Epithelial cell of proximal tubule (primary cell): ENCODE results near the gene ITGB1BP1. TPM values are rescaled to one million over a fixed set of nuclear protein-coding genes. Genes with fewer than 3 reads are reported as not detected.

Experiments used
- DNase-seq: peaks from one replicate; pipeline ENCODE4 v3.0.0-alpha.2; 2011; ENCODE audit warnings: low read depth
- H3K4me3 ChIP-seq: 2 replicates; pipeline ENCODE4 v1.5.1; 2011; ENCODE audit warnings: low read depth, mild to moderate bottlenecking, low read length
- total RNA-seq: library from RNA; depleted of rRNA; stranded (reverse); fragments of >200 nt; gene quantifications from 2 replicates; pipeline ENCODE4 v1.2.3, GENCODE V29; 2015
- TF ChIP-seq, protein P1 (sequence below): conservative IDR thresholded peaks from 2 replicates; pipeline ENCODE4 v1.5.1; 2012; ENCODE audit warnings: low read depth, mild to moderate bottlenecking, low read length

The ITGB1BP1 gene
- total RNA-seq, 1 donor from 2014 or later: 62.6 TPM

DNA sequence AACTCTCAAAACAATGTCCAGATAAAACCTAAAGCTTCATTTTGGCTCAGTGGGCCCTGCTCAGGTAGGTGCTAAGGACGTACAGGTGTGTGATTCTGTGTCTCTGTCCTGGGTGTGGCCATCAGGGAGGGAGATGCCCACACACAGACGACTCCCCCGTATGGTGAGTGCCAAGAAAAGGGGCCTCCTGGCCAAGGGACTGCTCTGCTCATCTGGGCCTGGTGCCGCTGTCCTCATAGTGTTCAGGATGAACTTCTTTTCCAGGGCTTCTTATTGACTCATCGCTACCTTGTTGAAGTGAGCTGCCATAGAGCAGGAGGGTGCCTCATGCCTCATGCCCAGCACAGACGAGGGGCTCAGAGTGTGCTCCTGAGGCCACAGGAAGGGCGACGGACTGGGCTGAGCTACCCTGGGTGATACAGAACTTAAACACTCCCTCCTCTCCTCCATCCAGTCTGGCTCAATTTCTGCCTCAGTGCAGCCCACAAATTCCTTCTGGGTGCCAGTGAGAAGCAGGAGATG is 57.8 kb downstream of the ITGB1BP1 start:
- no peak overlapping the region for H3K4me3 ChIP-seq
- TF ChIP-seq, protein P1, sequence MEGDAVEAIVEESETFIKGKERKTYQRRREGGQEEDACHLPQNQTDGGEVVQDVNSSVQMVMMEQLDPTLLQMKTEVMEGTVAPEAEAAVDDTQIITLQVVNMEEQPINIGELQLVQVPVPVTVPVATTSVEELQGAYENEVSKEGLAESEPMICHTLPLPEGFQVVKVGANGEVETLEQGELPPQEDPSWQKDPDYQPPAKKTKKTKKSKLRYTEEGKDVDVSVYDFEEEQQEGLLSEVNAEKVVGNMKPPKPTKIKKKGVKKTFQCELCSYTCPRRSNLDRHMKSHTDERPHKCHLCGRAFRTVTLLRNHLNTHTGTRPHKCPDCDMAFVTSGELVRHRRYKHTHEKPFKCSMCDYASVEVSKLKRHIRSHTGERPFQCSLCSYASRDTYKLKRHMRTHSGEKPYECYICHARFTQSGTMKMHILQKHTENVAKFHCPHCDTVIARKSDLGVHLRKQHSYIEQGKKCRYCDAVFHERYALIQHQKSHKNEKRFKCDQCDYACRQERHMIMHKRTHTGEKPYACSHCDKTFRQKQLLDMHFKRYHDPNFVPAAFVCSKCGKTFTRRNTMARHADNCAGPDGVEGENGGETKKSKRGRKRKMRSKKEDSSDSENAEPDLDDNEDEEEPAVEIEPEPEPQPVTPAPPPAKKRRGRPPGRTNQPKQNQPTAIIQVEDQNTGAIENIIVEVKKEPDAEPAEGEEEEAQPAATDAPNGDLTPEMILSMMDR: no peak
- DNase-seq: no peak

- TF ChIP-seq, protein P1: no peak
- no peak for DNase-seq
- no peak overlapping the region for H3K4me3 ChIP-seq
These were observed 58.4 kb downstream of the ITGB1BP1 start for GRCh38 chr2:9364791-9365497.

DNA sequence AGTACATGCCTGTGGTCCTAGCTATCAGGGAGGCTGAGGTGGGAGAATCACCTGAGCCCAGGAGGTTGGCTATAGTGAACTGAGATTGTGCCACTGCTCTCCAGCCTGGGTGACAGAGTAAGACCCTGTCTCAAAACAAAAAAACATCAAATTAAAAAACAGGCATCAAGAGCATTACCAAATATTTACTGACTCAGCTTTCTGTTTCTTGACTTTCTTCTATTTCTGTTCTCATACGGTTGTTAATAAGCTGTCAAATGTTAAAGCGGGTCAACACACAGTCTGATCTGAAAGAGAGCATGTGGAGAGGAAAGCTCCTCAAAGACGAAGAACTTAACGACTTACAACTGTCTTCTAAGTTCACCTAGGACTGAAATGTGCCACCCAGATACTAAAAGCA is 59.0 kb downstream of the ITGB1BP1 start:
- H3K4me3 ChIP-seq: no peak overlapping the region
- TF ChIP-seq, protein P1: no peak
- DNase-seq: no peak

DNA sequence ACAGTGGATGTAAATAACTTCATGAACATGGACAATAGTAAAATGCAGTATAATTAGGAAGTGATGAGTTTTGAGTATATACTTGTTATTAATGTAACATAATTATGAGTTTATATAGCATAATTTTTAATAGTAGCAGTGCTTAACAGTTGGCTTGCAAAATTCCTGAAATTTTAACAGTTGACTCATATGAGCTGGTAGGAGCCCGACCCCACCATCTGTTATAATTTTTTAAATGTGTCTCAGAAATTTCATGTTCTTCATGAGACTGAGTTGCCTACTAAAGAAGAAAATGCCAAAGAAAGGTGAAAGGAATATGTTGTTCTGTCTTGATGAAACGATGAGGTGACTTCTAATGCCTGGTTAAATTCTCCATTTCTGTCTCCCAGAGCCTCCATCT is 62.6 kb downstream of the ITGB1BP1 start:
- TF ChIP-seq, protein P1: no peak
- DNase-seq: no peak
- H3K4me3 ChIP-seq: no peak overlapping the region

DNA sequence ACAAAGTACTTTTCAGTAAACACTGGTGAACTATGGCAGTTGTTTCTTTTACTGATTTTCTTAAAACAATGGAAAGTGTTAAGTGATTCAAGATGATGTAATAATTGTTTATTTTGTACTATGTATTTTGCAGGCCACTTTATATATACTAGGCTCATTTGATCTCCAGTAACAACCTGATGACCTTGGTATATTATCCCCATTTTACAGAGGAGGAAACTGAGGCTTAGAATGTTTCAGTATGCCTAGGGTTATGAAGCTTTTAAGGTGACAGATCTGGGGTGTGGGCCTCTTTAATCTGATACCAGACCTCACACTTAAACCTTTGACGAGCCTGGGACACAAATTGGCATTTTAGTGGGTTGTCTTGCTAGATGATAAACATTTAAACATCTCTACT is 63.2 kb downstream of the ITGB1BP1 start:
- no peak overlapping the region for H3K4me3 ChIP-seq
- DNase-seq: no peak
- TF ChIP-seq, protein P1: no peak

GRCh38 chr2:9359463-9359862 is 63.9 kb downstream of the ITGB1BP1 start:
- DNase-seq: no peak
- H3K4me3 ChIP-seq: no peak overlapping the region
- TF ChIP-seq, protein P1: no peak

- TF ChIP-seq, protein P1: no peak
- DNase-seq: no peak
- H3K4me3 ChIP-seq: no peak overlapping the region
These were observed 64.5 kb downstream of the ITGB1BP1 start for GRCh38 chr2:9358846-9359245.
